Prostate gland (tissue), 2 donors: ENCODE results near the gene OLIG2.

Source experiments
- CTCF ChIP-seq, 4 experiments: fragments of 200-600 bp in 2 of 4; fragments of 450-650 bp in 2 of 4; sonication (generic) in 2 of 4; IDR thresholded peaks; 1 replicate in 3 of 4; 2 replicates in 1 of 4; pipeline ENCODE4 v1.5.1; 2016 to 2019; ENCODE audit warnings: antibody characterized with exemption in 4 of 4, mild to moderate bottlenecking in 2 of 4, moderate library complexity in 2 of 4
- POLR2A ChIP-seq: fragments of 450-650 bp; IDR thresholded peaks from one replicate; pipeline ENCODE4 v1.6.1; 2016; ENCODE audit warnings: antibody characterized with exemption, mild to moderate bottlenecking

GRCh38 chr21:33076600-33077329 lies 51.0 kb downstream of the OLIG2 start:
- TF ChIP-seq CTCF (IDR thresholded peaks at IDR 0.05): no peak
- TF ChIP-seq POLR2A: no peak
